Measurements from ENCODE around the gene AKT1S1. TPM values are rescaled to one million over a fixed set of nuclear protein-coding genes. Genes with fewer than 3 reads are reported as not detected.
"Not testable (repeated sequence)": the region's sequence is repeated elsewhere in the genome, so short reads cannot be mapped to it uniquely, and the experiment has no call there.

Gene AKT1S1
- polyA plus RNA-seq (ENCODE audit: insufficient read length in 3 of 3) = 10 to 100 TPM; 36.1 to 46.8 (median 42.8) TPM
- long read RNA-seq, donor 1, transcript AKT1S1-205 (4 exons, 3,640 nt) = major isoform, 9 of 11 reads
- long read RNA-seq, donor 1, partial matches to known transcripts = 0 of 11 reads
- long read RNA-seq, donor 1, other reads (novel, unspliced or antisense) = 0 of 11 reads
- long read RNA-seq, donor 2, transcript AKT1S1-205 (4 exons, 3,640 nt) = minor isoform, 5 of 22 reads
- long read RNA-seq, donor 2, transcript AKT1S1-207 (5 exons, 3,075 nt) = major isoform, 16 of 22 reads
- long read RNA-seq, donor 2, partial matches to known transcripts = 0 of 22 reads
- long read RNA-seq, donor 2, other reads (novel, unspliced or antisense) = 0 of 22 reads
- long read RNA-seq, donor 3, transcript AKT1S1-205 (4 exons, 3,640 nt) = major isoform, 9 of 43 reads
- long read RNA-seq, donor 3, transcript AKT1S1-207 (5 exons, 3,075 nt) = minor isoform, 7 of 43 reads
- long read RNA-seq, donor 3, partial matches to known transcripts = 25 of 43 reads
- long read RNA-seq, donor 3, other reads (novel, unspliced or antisense) = 0 of 43 reads
- long read RNA-seq, donor 4, transcript AKT1S1-207 (5 exons, 3,075 nt) = major isoform, 18 of 36 reads
- long read RNA-seq, donor 4, transcript AKT1S1-205 (4 exons, 3,640 nt) = minor isoform, 9 of 36 reads
- long read RNA-seq, donor 4, partial matches to known transcripts = 5 of 36 reads
- long read RNA-seq, donor 4, other reads (novel, unspliced or antisense) = 0 of 36 reads
- long read RNA-seq, donor 5, partial matches to known transcripts = 0 of 9 reads
- long read RNA-seq, donor 5, other reads (novel, unspliced or antisense) = 0 of 9 reads
- long read RNA-seq, donor 6, transcript AKT1S1-207 (5 exons, 3,075 nt) = major isoform, 9 of 17 reads
- long read RNA-seq, donor 6, partial matches to known transcripts = 0 of 17 reads
- long read RNA-seq, donor 6, other reads (novel, unspliced or antisense) = 0 of 17 reads
- long read RNA-seq, donor 7, transcript AKT1S1-207 (5 exons, 3,075 nt) = major isoform, 12 of 29 reads
- long read RNA-seq, donor 7, transcript AKT1S1-205 (4 exons, 3,640 nt) = minor isoform, 8 of 29 reads
- long read RNA-seq, donor 7, partial matches to known transcripts = 7 of 29 reads
- long read RNA-seq, donor 7, other reads (novel, unspliced or antisense) = 0 of 29 reads
- long read RNA-seq, donor 8, partial matches to known transcripts = 0 of 7 reads
- long read RNA-seq, donor 8, other reads (novel, unspliced or antisense) = 0 of 7 reads
- long read RNA-seq, donor 9, transcript AKT1S1-205 (4 exons, 3,640 nt) = minor isoform, 8 of 27 reads
- long read RNA-seq, donor 9, transcript AKT1S1-207 (5 exons, 3,075 nt) = major isoform, 11 of 27 reads
- long read RNA-seq, donor 9, partial matches to known transcripts = 5 of 27 reads
- long read RNA-seq, donor 9, other reads (novel, unspliced or antisense) = 0 of 27 reads
- long read RNA-seq, donor 10, transcript AKT1S1-207 (5 exons, 3,075 nt) = minor isoform, 6 of 43 reads
- long read RNA-seq, donor 10, transcript AKT1S1-205 (4 exons, 3,640 nt) = major isoform, 9 of 43 reads
- long read RNA-seq, donor 10, partial matches to known transcripts = 27 of 43 reads
- long read RNA-seq, donor 10, other reads (novel, unspliced or antisense) = 0 of 43 reads
- long read RNA-seq, donor 11, transcript AKT1S1-207 (5 exons, 3,075 nt) = major isoform, 6 of 46 reads
- long read RNA-seq, donor 11, transcript AKT1S1-205 (4 exons, 3,640 nt) = major isoform, 6 of 46 reads
- long read RNA-seq, donor 11, partial matches to known transcripts = 31 of 46 reads
- long read RNA-seq, donor 11, other reads (novel, unspliced or antisense) = 0 of 46 reads
- long read RNA-seq, donor 12, transcript AKT1S1-205 (4 exons, 3,640 nt) = minor isoform, 10 of 28 reads
- long read RNA-seq, donor 12, transcript AKT1S1-207 (5 exons, 3,075 nt) = major isoform, 14 of 28 reads
- long read RNA-seq, donor 12, partial matches to known transcripts = 0 of 28 reads
- long read RNA-seq, donor 12, other reads (novel, unspliced or antisense) = 0 of 28 reads
- long read RNA-seq, donor 13, partial matches to known transcripts = 32 of 38 reads
- long read RNA-seq, donor 13, other reads (novel, unspliced or antisense) = 0 of 38 reads
- long read RNA-seq, donor 14, transcript AKT1S1-207 (5 exons, 3,075 nt) = major isoform, 10 of 48 reads
- long read RNA-seq, donor 14, transcript AKT1S1-205 (4 exons, 3,640 nt) = minor isoform, 9 of 48 reads
- long read RNA-seq, donor 14, partial matches to known transcripts = 27 of 48 reads
- long read RNA-seq, donor 14, other reads (novel, unspliced or antisense) = 0 of 48 reads
- long read RNA-seq, donor 15, transcript AKT1S1-205 (4 exons, 3,640 nt) = minor isoform, 16 of 44 reads
- long read RNA-seq, donor 15, transcript AKT1S1-207 (5 exons, 3,075 nt) = major isoform, 19 of 44 reads
- long read RNA-seq, donor 15, partial matches to known transcripts = 6 of 44 reads
- long read RNA-seq, donor 15, other reads (novel, unspliced or antisense) = 0 of 44 reads
- long read RNA-seq, donor 16, transcript AKT1S1-207 (5 exons, 3,075 nt) = major isoform, 8 of 58 reads
- long read RNA-seq, donor 16, transcript AKT1S1-205 (4 exons, 3,640 nt) = major isoform, 8 of 58 reads
- long read RNA-seq, donor 16, partial matches to known transcripts = 41 of 58 reads
- long read RNA-seq, donor 16, other reads (novel, unspliced or antisense) = 0 of 58 reads

DNA sequence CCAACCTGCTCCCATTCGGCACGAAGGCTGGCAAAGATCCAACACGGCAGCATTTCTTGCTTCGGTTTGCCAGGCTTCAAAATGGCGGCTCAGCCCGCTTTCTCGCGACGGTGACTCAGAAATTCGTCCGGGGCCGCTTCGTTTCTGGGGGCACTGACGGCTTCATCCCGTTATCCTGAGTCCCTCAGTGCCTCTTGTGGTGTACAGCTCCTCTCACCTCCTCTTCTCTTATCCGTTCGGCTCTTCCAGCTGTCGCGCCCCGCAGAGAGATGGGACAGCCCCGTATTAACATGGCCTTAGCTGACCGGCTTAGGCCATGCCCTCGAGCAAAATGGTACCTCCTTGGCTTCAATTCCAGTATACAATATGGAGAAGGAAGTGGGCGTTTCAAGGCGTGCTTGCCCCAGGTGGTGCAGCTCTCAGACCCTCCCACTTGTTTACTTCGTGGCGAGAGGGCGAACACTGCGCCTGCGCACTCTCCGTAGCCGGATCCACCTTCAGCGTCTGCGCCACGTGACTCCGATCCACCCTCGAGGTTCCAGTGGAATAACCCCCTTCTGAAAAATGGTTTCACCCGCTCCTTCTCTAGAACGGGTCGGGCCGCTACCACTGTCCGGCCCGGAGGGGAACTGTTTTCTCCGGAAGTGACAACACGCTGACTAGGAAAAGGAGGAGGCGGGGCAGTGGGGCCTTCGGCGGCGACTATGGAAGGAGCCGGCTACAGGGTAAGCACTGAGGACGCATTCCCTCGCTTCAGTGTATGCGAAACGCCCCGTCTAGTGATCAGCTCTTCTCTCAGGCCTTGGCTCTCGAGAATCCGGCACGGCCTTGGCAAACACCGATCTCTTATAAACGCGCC lies at the start of gene AKT1S1, which contains the start of gene TBC1D17:
Gene AKT1S1, minus strand, starts transcription at position 336 of the 859 bp plus-strand sequence. CDS start 4,060 bp downstream, outside the sequence.
Gene TBC1D17, plus strand, starts transcription at position 683 of the 859 bp plus-strand sequence. Its CDS starts 22 bp downstream, at position 705.
- DNase-seq = peak; percentile 100

DNA sequence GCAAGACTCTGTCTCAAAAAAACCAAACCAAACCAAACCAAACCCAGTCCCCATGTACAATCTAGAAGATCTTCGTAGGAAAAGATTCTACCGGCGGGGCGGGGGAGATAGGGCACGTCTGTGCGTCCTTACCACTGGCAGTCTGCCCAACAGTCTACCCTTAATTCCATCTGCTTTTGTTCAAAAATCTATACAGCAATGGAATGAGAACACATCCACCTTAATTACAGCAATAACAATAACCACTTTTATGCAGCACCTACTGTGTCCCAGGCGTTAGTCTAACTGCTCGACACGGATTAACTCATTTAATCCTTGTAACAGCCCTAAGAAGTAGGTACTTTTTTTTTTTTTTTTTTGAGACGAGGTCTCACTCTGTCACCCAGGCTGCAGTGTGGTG lies 49.4 kb upstream of the AKT1S1 start:
- DNase-seq = no peak

DNA sequence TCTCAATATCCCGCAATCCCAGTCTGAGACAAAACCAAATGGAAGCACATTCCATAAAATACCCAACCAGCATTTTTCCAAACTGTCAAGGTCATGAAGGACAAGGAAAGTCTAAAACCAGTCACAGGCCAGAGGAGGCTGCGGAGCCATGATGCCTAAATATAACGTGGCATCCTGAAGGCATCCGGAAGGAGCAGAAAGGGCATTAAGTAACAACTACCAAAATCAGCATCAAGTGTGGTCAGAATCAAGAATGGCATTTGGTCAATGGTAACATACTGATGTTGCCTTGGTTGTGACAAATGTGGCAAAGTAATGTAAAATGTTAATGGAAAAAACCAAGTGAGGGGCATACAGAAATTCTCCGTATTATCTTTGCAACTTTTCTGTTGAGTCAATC lies 48.3 kb upstream of the AKT1S1 start:
- no peak for DNase-seq

DNA sequence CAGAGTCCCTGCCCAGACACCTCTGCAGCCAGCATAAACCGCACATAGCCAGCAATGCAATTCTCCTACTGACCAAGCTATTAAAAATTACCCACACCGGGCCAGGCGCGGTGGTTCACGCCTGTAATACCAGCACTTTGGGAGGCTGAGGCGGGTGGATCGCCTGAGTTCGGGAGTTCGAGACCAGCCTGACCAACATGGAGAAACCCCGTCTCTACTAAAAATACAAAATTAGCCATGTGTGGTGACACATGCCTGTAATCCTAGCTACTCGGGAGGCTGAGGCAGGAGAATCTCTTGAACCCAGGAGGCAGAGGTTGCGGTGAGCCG lies 47.7 kb upstream of the AKT1S1 start:
- not testable (repeated sequence) for DNase-seq

DNA sequence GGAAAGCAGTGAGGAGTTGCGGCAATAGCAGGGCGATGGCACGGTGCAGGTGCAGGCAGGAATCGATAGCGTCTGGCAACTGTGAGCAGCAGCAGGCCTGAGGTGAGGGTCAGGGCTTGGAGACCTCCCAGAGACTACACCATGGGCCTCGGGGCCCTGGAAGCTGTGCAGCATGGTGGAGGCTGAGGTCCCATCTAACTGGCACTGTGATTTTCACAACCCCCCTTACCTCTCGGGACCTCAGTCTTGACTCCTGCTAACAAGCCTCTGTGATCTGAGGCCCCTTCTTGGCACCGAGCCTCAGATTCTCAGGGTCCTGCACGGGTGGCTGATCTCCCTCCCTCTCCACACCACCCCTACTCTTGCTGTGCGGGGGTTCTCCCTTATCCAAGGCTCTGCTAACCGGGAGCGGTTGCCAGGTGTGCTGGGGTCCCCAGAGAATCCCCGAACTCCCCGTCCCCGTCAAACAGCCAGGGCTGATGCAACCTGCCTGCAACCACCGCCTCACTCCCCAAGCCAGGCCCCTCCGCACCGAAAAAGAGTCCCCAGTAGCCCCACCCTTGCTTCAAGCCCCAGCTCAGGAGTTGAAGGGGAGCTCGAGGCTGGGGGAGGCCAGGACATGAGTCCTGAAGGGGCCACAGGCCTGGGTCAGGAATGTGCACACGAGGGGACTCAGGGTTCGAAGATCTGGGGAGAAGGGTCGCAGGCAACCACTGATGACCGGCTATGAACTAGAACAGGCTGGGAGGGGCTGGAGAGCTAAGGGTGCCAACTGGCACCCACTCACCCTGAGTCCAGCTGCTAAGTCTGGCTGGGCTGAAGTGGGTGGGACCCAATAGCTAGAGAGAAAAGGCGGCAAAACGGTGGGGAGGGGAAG lies 47.1 kb upstream of the AKT1S1 start:
- no peak for DNase-seq

DNA sequence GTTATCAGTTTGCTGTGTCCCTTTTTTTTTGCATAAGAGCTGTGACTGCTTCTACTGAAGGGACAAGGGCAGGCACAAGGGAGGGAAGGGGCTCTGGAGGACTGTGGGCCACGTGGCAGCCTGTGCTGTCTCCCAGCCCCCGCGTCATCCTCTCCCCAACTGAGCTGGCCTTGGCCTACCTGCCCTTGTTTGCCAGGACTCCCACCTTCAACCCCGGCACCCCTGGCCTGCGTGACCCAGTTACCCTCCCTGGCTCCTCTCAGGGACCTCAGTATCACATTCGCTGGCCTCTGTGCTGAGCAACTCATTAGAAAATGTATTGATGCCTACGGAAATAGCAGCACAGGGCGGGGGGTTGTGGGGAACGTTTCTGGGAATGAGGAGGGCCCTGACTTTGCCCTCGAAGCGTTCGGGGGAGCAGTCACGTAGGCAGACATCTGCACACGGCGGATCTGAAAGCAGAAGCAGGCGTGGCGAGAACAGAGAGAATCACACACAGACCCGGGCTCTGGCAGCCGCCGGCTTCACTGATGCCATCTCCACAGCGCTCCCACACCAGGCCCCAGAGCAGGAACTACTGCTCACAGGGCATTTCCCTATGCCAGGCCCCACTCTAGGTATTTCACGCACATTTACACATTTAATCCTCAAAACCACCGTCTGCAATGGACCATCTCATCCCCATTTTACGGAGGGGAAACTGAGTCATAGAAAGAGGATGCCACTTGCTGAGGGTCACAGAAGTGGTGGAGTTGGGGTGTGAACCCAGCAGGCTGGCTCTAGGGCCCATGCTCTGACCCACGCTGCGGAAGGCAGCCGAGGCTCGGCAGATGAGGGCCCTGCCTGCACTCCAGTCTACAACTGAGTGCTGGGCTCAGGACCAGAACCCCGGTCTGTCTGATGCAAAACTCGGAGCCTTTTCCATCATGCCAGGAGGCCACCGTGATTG lies 46.2 kb upstream of the AKT1S1 start:
- DNase-seq = no peak

DNA sequence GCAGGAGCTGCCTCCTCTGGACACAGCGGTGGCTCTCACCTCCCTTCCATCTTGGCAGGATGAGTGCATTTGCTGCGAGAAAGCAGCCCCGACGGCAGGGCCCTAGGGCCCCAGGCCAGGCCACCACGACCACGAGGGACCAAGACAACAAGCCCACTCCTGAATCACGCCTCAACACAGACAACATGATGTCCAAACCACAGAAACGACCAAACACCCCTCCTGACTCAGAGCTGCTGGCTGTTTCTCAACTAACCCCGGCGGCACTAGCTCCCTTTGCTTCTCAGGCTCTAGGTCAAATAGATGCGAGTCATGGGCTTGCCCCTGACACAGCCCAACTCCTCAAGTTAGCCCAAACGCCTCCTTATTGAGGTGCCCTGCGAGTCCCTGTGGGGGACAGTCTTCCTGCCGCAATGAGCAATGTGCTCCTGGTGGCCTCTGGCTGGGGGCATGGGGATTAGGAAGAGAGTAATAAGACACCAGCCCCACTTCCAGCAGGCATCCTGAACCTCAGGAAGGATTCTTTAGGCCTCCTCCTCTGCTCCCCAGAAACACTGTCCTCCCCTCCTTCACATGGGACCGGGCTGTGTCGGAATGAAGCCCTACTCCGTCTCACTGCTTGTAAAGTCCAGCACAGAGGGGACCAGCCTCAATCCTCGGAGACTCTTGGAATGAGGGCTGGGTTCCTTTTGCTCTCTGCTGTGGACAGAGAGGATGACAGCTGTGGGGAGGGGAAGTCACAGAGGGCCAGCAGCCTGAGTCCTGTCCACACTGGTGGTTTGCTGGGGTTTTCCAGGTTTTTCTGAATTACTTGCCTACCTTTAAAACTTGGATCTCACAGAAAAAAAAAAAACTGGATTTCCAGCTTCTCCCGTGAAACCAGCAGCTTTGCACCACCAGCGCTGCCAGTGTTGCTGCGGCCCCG lies 45.0 kb upstream of the AKT1S1 start:
- no peak for DNase-seq

DNA sequence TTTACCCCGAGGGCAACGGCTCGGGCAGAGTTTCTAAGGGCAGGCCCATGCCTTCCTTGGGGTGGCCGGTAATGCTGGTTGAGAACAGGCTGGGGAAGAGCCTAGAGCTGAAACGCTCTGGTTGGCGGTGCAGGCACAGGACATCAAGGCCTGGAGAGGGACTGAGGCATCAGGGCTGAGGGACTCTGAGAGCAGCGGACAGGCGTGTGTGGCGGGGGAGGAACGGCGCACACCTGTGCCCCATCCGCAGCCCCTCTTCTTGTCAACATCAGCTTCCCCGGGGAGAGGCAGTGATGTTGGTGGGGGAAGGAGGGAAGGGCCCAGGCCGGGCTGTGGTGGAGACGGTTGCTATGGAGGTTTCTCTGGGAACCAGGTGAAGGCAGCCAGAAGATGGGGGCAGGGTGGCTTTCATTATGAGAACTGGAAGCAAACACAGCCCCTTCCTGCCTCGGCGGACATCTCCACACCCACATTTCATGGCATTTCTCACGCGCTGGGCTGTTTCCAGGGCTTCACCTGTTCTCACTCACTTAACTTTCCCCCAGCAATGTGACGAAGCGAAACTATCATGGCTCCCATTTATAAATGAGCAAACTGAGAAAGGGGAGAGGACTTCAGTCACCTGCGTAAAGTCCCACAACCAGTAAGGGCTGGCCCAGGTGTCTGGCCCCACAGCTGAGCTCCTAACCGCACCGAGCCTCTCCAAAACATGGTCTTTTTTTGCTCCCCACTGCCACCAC lies 43.6 kb upstream of the AKT1S1 start:
- no peak for DNase-seq

DNA sequence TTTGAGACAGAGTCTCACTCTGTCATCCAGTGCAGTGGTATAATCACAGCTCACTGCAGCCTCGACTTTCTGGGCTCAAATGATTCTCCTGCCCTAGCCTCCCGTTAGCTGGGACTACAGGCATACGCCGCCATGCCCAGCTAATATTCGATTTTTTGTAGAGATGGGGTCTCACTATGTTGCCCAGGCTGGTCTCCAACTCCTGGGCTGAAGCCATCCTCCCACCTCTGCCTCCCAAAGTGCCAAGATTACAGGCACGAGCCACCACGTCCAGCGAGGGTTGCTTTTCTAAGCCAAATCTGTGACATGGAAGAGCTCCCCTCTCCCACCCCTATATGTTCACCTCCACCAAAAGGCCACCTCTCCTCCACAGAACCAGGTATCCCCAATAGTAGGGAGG lies 40.9 kb upstream of the AKT1S1 start:
- DNase-seq = no peak

DNA sequence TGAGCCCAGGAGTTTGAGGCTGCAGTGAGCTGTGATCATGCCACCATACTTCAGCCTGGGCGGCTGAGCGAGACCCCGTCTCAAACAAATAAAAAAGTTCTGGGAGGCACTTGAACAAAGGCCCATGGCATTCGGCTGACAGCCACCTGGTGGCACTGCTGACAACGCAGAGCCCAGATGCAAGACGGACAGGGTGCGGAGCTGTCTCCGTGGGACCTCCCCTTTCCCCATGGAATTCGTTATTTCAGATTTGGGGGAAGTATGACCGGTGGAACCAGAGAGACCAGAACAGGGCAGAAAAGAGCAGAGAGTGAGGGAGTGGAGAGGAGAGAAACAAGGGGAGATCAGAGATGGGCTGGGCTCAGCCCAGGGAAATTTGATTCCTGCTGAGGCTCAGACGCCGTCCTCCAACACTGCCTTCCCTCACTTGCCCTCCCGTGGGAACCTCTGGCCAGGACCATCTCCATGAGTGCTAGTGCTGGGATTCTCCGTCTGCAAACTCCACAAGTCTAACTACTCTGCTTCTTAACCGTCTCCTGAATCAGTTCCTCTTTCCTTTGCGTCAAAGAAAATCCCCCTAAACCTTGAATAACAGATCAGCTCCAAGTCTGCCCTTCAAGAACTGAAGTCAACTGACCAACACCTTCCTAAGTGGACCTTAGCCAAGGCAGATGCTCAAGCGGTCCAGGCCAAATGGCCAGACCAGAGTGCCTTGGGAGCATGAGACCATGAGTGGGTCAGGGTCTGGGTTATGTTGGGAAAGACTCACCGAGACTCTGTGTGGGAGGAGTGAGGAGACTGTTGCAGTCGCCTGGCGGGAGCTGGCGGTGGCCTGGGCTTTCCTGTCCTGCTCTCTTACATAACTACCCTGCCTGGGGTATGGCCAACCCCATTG lies 39.9 kb upstream of the AKT1S1 start:
- no peak for DNase-seq

DNA sequence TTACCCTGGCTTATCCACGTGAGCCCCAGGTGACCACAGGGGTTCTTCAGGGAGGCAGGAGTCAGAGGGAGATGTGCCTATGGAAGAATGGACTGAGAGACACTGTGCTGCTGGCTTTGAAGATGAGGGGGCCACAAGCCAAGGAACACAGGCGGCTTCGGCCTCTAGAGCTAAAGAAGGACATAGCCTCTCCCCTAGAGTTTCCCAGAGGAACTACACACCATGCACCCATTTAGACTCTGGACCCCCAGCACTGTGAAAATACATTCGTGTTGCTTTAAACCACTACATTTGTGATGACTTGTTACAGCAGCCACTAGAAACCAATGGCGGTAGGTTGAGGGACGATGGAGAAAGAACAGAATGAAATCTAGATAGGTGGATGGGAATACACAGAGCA lies 38.1 kb upstream of the AKT1S1 start:
- no peak for DNase-seq

DNA sequence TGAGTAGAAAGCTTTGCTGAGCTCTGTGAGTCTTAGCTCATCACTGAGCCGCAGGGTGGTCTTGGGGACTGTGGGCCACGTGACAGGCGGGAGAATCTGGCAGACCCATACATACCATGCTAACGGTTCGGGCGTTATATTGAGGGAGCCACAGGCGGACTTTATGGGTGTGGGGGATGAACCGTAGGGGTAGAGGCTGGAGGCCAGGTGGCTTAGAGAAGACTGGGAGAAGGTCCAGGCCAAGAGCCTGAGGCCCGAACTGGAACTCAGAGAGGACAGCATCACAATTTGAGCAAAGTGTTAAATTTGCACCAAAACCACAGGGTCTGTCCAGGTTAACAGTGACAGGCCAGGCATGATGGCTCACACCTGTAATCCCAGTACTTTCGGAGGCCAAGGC lies 36.6 kb upstream of the AKT1S1 start:
- DNase-seq = no peak
